PC-9 (cell line): ENCODE data around the gene KBTBD7. TPM values are rescaled to one million over a fixed set of nuclear protein-coding genes. Genes with fewer than 3 reads are reported as not detected.

ENCODE experiments used
- BruUV-seq: library from RNA; stranded (reverse); fragments of 400-500 nt; replicated peaks from 2 replicates; lab custom pipeline; 2021; lab: Mats Ljungman, UMichigan
- CTCF ChIA-PET: fragments of 300-600 bp; sonication (Branson Sonifier 250); formaldehyde crosslinking; loops from one replicate; lab custom pipeline; 2022; ENCODE audit warnings: antibody characterized with exemption; lab: Charles Lee
- POLR2A ChIA-PET: fragments of 300-600 bp; sonication (Branson Sonifier 250); formaldehyde crosslinking; loops from one replicate; lab custom pipeline; 2022; ENCODE audit warnings: antibody characterized with exemption; ENCODE audit not compliant: unreplicated experiment; lab: Charles Lee
- DNase-seq, 2 experiments: peaks; one replicate each; pipeline versions ENCODE4 v3.0.0 to v3.0.0-alpha.2; 2015 to 2022; ENCODE audit warnings: mixed read lengths in 1 of 2
- H2AFZ ChIP-seq: fragments of 200-600 bp; sonication (generic); 2 replicates; pipeline ENCODE4 v1.8.1; 2017; ENCODE audit warnings: antibody characterized with exemption
- H3F3A ChIP-seq: fragments of 200-600 bp; sonication (generic); 2 replicates; pipeline ENCODE4 v1.8.1; 2017; ENCODE audit warnings: antibody characterized with exemption, mild to moderate bottlenecking, low read depth; ENCODE audit not compliant: insufficient read depth
- H3K27ac ChIP-seq: fragments of 200-600 bp; sonication (generic); 2 replicates; pipeline ENCODE4 v1.6.1; 2016; ENCODE audit warnings: mixed run types
- H3K27me3 ChIP-seq: fragments of 200-600 bp; sonication (generic); 2 replicates; pipeline ENCODE4 v1.6.1; 2016; ENCODE audit warnings: low read depth, mixed run types; ENCODE audit not compliant: insufficient read depth
- H3K36me3 ChIP-seq: fragments of 200-600 bp; sonication (generic); 2 replicates; pipeline ENCODE4 v1.6.1; 2016; ENCODE audit warnings: low read depth, mixed run types
- H3K4me1 ChIP-seq: fragments of 200-600 bp; sonication (generic); replicated peaks from 2 replicates; pipeline ENCODE4 v1.6.1; 2016; ENCODE audit warnings: mixed run types; ENCODE audit not compliant: insufficient read depth
- H3K4me2 ChIP-seq: fragments of 200-600 bp; sonication (generic); 2 replicates; pipeline ENCODE4 v1.6.1; 2017; ENCODE audit warnings: mixed run types
- H3K4me3 ChIP-seq: fragments of 200-600 bp; sonication (generic); 2 replicates; pipeline ENCODE4 v1.6.1; 2016; ENCODE audit warnings: mixed run types
- H3K79me2 ChIP-seq: fragments of 200-600 bp; sonication (generic); 2 replicates; pipeline ENCODE4 v1.6.1; 2017; ENCODE audit warnings: low read depth, mixed run types
- H3K9me2 ChIP-seq: fragments of 200-600 bp; sonication (generic); 2 replicates; pipeline ENCODE4 v1.8.1; 2017; ENCODE audit warnings: mild to moderate bottlenecking; ENCODE audit not compliant: insufficient read depth
- H3K9me3 ChIP-seq: fragments of 200-600 bp; sonication (generic); 2 replicates; pipeline ENCODE4 v1.8.1; 2016; ENCODE audit warnings: low read depth; ENCODE audit not compliant: insufficient read depth
- H4K20me1 ChIP-seq: fragments of 200-600 bp; sonication (generic); 2 replicates; pipeline ENCODE4 v1.8.1; 2017; ENCODE audit not compliant: insufficient read depth
- EZH2 ChIP-seq: fragments of 200-600 bp; sonication (generic); IDR thresholded peaks from 2 replicates; pipeline ENCODE4 v1.8.0; 2017; ENCODE audit warnings: antibody characterized with exemption, low read depth
- intact Hi-C: fragments of 100-400 bp; cut with micrococcal nuclease; formaldehyde crosslinking; loops from one replicate; pipeline ENCODE4 v1.10.0; 2022; ENCODE audit not compliant: unreplicated experiment
- total RNA-seq: library from RNA; stranded (reverse); gene quantifications from 2 replicates; pipeline ENCODE4 v1.2.3, GENCODE V29; 2021
- TF ChIP-seq, protein P1 (sequence below): fragments of 200-600 bp; sonication (generic); conservative IDR thresholded peaks from 2 replicates; pipeline ENCODE4 v1.6.1; 2017; ENCODE audit warnings: mixed run types, antibody characterized with exemption, mild to moderate bottlenecking, moderate library complexity

The KBTBD7 gene
- total RNA-seq, 1 experiment from 2014 or later: 4.1 TPM

DNA sequence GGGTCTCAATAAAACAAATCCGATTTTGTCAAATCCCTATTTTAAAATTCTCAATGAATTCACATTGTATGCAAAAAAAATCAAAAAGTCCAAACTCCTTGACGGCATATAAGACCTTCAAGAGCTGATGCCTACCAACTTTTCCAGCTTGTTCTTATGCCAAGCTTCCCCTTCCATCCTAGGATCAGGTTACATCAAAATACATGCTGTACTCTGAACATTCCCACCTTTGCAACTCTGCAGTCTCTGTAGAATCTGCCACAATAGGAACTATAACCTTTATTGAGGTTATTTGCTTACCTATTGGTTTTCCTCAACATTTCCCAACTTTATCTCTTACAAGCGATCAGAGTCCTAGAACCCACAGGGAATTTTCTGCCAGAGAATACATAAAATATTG lies 7.9 kb downstream of the KBTBD7 start:
- ChIA-PET CTCF (no interaction called here), POLR2A (no interaction called here)
- no peak overlapping the region for H3K4me2 ChIP-seq
- no peak for DNase-seq
- H3K27ac ChIP-seq: no peak overlapping the region
- H2AFZ ChIP-seq: no peak overlapping the region
- H3K9me2 ChIP-seq: no peaks in the 10 kb centered on the region
- H3K27me3 ChIP-seq: no peaks in the 10 kb centered on the region
- no peak overlapping the region for H3K4me3 ChIP-seq
- H4K20me1 ChIP-seq: no peaks in the 10 kb centered on the region
- H3K79me2 ChIP-seq: no peaks in the 10 kb centered on the region
- intact Hi-C loops: no loop called here
- 0 out of 2 replicates have a peak, but pooled peaks cover 5% of the 10 kb centered on the region for H3K4me1 ChIP-seq
- no TSS peak for BruUV-seq
- H3F3A ChIP-seq: no peaks in the 10 kb centered on the region
- no peaks in the 10 kb centered on the region for H3K9me3 ChIP-seq
- no peaks in the 10 kb centered on the region; the same call in 1 of the 2 replicates for H3K36me3 ChIP-seq
- TF ChIP-seq EZH2: no peak

DNA sequence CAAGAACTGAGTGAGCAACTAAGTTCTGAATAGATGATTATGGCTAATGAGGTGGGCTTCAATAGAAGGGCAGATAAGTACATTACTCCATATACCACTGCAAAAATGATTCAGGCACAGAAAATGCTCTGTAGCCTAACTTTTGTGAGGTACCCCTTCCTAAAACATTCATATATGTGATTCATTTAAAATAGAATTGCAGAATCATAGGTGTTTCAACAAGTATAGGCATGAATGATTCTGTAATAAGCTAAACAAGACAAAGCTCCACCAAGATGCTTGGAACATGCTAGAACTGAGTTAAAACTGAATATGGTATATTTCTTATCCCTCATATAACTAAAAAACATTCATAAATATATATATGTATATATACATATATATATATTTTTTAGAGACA lies 12.1 kb downstream of the KBTBD7 start:
- POLR2A ChIA-PET: no interaction called here
- H3K9me3 ChIP-seq: no peaks in the 10 kb centered on the region
- TF ChIP-seq, protein P1, sequence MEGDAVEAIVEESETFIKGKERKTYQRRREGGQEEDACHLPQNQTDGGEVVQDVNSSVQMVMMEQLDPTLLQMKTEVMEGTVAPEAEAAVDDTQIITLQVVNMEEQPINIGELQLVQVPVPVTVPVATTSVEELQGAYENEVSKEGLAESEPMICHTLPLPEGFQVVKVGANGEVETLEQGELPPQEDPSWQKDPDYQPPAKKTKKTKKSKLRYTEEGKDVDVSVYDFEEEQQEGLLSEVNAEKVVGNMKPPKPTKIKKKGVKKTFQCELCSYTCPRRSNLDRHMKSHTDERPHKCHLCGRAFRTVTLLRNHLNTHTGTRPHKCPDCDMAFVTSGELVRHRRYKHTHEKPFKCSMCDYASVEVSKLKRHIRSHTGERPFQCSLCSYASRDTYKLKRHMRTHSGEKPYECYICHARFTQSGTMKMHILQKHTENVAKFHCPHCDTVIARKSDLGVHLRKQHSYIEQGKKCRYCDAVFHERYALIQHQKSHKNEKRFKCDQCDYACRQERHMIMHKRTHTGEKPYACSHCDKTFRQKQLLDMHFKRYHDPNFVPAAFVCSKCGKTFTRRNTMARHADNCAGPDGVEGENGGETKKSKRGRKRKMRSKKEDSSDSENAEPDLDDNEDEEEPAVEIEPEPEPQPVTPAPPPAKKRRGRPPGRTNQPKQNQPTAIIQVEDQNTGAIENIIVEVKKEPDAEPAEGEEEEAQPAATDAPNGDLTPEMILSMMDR: no peak
- no peak for TF ChIP-seq EZH2

DNA sequence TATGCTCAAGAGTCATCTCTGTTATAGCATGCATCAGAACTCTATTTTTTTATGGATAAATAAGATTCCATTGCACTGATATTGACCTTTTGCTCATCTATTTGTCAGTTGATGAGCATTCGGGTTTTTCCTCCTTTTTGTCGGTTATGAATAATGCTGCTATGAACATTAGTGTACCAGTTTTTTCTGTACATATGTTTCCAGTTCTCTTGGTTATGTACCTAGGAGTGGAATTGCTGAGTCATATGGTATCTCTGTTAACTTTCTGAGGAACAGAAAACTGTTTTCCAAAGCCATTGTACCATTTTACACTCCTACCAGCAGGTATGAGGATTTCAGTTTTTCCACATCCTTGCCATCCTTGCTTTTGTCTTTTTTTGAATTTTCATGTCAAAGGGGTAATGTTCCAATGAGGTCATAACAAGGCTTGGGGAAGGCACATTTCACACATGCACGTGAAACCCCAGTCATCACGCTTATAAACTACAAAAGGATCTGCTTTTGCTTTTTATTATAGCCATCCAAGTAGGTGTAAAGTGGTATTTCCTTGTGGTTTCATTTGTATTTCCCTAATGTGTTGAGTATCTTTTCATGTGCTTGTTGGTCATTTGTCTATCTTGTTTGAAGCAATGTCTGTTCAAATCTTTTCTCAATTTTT lies 14.6 kb downstream of the KBTBD7 start:
- H3K27ac ChIP-seq: no peak overlapping the region
- H3K79me2 ChIP-seq: no peaks in the 10 kb centered on the region
- H4K20me1 ChIP-seq: no peaks in the 10 kb centered on the region
- DNase-seq: no peak
- no peaks in the 10 kb centered on the region for H3K4me1 ChIP-seq
- TF ChIP-seq EZH2: no peak
- no peaks in the 10 kb centered on the region for H3K9me3 ChIP-seq
- H2AFZ ChIP-seq: no peak overlapping the region
- intact Hi-C loops: no loop called here
- no peaks in the 10 kb centered on the region for H3K27me3 ChIP-seq
- H3K9me2 ChIP-seq: no peaks in the 10 kb centered on the region
- ChIA-PET CTCF (no interaction called here), POLR2A (no interaction called here)
- BruUV-seq: no TSS peak
- H3K4me2 ChIP-seq: no peak overlapping the region
- no peak overlapping the region for H3K4me3 ChIP-seq
- H3F3A ChIP-seq: no peaks in the 10 kb centered on the region
- no peaks in the 10 kb centered on the region for H3K36me3 ChIP-seq

More for the DNA sequence above, 12.1 kb downstream of the KBTBD7 start:
- Histone ChIP-seq H3K4me2 (no peak overlapping the region), H4K20me1 (no peaks in the 10 kb centered on the region), H3K4me3 (no peak overlapping the region), H3F3A (no peaks in the 10 kb centered on the region), H3K27me3 (no peaks in the 10 kb centered on the region), H3K9me2 (no peaks in the 10 kb centered on the region), H3K79me2 (no peaks in the 10 kb centered on the region), H3K27ac (no peak overlapping the region), H3K36me3 (no peaks in the 10 kb centered on the region), H3K4me1 (no peaks in the 10 kb centered on the region), H2AFZ (no peak overlapping the region)
- intact Hi-C loops: no loop called here
- BruUV-seq: no TSS peak
- CTCF ChIA-PET: no interaction called here
- DNase-seq: no peak

DNA sequence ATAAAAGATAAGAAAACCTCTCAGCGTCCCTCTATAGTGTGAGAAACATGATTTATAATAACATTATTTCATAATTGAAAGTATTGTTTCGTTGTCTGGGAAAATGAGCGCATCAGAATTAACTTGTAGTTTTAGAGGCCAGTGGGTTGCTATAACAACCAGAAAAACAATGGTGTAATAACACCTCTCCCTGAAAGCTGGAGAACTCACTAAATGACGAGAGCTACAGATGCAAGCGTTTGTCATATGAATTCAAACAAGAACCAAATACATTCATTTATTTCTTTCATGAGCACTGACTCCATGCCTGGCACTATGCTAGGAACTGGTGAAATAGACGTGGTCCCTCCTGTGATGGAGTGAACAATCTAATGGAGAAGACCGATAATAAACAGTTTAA lies 16.3 kb downstream of the KBTBD7 start:
- no TSS peak for BruUV-seq
- no peak for DNase-seq
- CTCF ChIA-PET: no interaction called here

More for the DNA sequence above, 16.3 kb downstream of the KBTBD7 start:
- H3F3A ChIP-seq: no peaks in the 10 kb centered on the region
- H3K9me3 ChIP-seq: no peaks in the 10 kb centered on the region
- POLR2A ChIA-PET: interaction anchor here (0.7 kb wide), 1 partner anchor 140 kb away, joined by 3 read pairs; no protein-coding TSS in a partner anchor
- H4K20me1 ChIP-seq: no peaks in the 10 kb centered on the region
- H3K4me1 ChIP-seq: no peaks in the 10 kb centered on the region
- no peak overlapping the region for H3K27ac ChIP-seq
- H3K79me2 ChIP-seq: no peaks in the 10 kb centered on the region
- H3K9me2 ChIP-seq: no peaks in the 10 kb centered on the region
- H3K4me2 ChIP-seq: no peak overlapping the region
- intact Hi-C loops: no loop called here
- H2AFZ ChIP-seq: no peak overlapping the region
- H3K27me3 ChIP-seq: no peaks in the 10 kb centered on the region
- H3K4me3 ChIP-seq: no peak overlapping the region
- TF ChIP-seq, protein P1: no peak
- no peak for TF ChIP-seq EZH2
- no peaks in the 10 kb centered on the region for H3K36me3 ChIP-seq
